Left ventricle myocardium superior (tissue), 1 donor: Measurements from ENCODE around the gene TMEM117. TPM values are rescaled to one million over a fixed set of nuclear protein-coding genes. Genes with fewer than 3 reads are reported as not detected.
"Not testable (repeated sequence)": the region's sequence is repeated elsewhere in the genome, so short reads cannot be mapped to it uniquely, and the experiment has no call there.

Experiments used
- ATAC-seq: fragments of 200-7000 bp; cut with Tn5 transposase; one replicate; pipeline ENCODE4 v1.9.1; 2020; ENCODE audit warnings: mild to moderate bottlenecking, moderate library complexity
- DNase-seq: peaks from one replicate; pipeline ENCODE4 v3.0.0-alpha.2; 2020
- intact Hi-C: fragments of 100-400 bp; cut with micrococcal nuclease; formaldehyde crosslinking; loops from one replicate; pipeline ENCODE4 v1.11.0; 2022
- total RNA-seq: library from RNA; stranded (reverse); fragmentation: NEBNext Ultra II Directional; extraction: Animal tissue kit (Norgen Biotek cat#: 25700); gene quantifications from one replicate; pipeline ENCODE4 v1.2.1, GENCODE V29; 2021
- donor health status: DM: no; HTN: yes; CAD: no; lungs with severe emphysema.

The TMEM117 gene
- total RNA-seq, 1 donor from 2014 or later: 7.1 TPM

DNA sequence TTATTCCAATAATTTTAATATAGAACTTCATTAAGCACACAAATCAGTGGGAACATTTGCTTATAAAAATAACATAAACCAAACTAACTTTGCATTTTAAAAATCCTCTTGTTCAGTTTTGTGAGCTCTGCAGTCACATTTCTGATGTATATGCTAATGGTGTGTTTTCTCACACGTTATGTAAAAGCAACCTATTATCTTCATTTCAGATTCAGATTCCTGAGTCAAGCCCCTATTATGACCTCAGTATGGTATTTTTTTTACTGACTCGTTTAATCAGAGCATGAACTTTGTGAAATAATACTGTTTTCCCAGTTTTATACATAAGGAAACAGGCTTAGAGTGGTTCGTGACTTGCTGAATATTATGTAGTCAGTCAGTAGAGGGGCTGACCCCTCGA is 394.0 kb downstream of the TMEM117 start:
- ATAC-seq: no peak
- DNase-seq: no peak
- intact Hi-C loops: no loop called here

DNA sequence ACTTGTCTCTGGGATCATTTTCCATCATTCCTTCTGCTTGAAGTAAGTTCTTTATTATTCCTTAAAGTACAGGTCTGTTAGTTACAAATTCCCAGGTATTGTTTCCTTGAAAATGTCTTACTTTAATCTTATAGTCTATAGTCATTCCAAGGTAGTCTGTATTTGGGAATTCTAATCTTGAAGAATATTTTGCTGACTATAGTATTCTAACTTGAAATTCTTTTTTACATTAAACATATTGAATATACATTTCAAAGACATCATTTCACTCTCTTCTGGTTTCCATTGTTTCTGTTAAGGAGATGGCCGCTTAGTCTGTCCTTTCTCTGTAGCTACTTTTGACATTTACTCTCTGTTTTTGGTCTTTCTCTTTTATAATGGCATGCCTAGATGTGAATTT is 399.8 kb downstream of the TMEM117 start:
- intact Hi-C loops: no loop called here
- DNase-seq: no peak
- no peak for ATAC-seq

DNA sequence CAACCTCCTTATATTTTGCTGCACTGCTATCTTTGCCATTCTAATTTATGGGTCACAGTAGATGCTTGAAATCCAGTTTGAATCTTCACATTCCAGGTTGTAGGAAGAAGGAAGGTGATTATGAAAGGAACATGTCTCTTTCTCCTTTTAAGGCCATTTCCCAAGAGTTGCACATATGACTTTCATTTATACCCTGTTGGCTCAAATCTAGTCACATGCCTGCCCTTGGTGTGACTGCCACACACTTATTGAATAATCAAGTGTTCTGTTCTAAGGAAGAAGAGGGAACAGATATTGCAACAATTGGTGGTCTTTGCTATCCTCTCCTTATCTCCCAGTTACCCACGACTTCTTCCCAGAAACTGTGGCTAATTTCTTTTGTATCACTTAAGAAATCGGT is 404.3 kb downstream of the TMEM117 start:
- intact Hi-C loops: no loop called here
- no peak for DNase-seq
- no peak for ATAC-seq

DNA sequence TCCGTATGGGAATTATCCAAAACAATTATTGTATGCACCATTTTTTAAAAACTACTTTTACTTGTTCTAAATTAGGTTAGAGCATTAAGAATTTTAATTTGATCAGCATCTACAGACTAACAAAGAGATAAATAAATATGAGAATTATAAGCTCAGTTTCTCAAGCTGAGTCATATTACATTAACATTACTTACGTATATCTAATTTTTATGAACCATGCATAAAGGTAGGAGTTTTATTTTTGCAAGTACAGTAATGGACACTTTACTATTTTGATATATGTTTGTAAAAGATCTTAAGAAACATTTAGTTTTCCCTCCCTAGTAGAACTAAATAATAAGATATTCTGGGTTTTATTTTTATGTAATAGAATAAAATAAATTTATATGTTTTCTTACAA is 410.1 kb downstream of the TMEM117 start:
- intact Hi-C loops: no loop called here
- no peak for DNase-seq
- no peak for ATAC-seq

DNA sequence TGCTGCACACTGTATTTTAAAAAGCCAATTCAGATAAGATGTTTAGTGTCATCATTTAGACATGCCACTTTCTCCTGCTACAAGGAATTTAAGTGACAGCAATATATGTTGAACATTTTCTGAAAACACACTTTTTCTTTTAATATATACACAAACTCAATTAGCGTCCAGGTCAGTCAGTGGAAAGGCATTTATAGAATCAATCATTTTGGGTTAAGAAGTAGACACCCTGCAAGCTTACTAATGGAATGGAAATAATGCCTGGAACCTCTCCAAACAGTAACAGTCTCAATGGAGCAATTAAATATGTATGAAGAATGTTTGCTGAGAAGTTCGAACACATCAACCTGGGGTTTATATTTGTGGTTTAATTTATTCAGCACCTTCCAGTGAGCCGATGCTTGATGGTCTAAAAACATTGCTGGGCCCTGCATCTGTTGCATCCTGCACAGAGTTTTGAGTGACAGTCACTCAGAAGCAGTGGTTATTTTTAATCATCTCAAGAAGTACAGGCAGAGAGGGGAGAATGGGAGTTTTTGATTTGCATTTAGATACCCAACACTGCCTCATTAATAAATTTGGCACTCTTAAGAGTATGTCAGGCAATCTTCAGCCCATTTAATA is 410.7 kb downstream of the TMEM117 start:
- DNase-seq (no peak), ATAC-seq (no peak)
- intact Hi-C loops: no loop called here

DNA sequence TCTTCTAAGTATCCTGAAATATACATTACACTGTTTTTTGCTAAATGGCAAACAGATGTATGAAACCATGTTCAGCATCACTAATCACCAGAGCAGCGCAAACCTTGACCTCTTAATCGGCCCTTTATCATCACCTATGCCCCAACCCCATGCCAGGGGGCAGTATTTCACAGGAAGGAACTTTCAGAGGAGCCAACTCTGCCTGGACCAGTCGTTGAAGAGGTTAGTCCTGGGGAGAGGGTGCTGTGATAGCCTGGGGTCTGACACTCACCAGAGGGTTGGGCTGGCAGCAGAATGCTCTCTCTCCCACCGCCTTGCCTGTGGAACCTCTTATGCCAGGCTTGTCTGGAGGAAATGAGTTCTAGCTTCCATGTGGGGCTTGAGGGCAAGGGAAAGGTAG is 411.7 kb downstream of the TMEM117 start:
- no peak for ATAC-seq
- DNase-seq: no peak
- intact Hi-C loops: no loop called here

DNA sequence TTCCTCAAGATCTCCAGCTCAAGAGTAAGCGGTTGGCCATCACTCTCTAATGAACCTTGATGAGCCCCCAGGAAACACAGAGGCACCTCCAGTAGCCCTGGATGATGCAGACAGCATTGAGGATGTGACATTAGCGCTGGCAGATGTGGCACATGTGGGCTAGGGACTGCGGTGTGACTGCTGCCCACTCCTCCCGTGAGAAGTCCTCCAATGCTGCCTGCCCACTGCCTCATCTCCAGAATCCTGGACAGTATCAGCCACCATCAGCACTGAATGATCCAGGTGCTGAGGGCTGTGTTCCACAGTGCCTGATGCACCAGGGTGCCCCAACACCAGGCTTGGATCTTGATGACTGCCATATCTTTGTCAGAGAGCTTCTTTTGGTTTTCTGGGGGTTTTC is 412.6 kb downstream of the TMEM117 start:
- intact Hi-C loops: no loop called here
- DNase-seq (no peak), ATAC-seq (no peak)

DNA sequence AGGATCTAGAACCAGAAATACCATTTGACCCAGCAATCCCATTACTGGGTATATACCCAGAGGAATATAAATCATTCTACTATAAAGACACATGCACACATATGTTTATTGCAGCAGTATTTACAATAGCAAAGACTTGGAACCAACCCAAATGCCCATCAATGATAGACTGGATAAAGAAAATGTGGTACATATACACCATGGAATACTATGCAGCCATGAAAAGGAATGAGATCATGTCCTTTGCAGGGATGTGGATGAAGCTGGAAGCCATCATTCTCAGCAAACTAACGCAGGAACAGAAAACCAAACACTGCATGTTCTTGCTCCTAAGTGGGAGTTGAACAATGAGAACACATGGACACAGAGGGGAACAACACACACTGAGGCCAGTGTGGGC is 414.6 kb downstream of the TMEM117 start:
- intact Hi-C loops, DNase-seq, ATAC-seq: not testable (repeated sequence)

DNA sequence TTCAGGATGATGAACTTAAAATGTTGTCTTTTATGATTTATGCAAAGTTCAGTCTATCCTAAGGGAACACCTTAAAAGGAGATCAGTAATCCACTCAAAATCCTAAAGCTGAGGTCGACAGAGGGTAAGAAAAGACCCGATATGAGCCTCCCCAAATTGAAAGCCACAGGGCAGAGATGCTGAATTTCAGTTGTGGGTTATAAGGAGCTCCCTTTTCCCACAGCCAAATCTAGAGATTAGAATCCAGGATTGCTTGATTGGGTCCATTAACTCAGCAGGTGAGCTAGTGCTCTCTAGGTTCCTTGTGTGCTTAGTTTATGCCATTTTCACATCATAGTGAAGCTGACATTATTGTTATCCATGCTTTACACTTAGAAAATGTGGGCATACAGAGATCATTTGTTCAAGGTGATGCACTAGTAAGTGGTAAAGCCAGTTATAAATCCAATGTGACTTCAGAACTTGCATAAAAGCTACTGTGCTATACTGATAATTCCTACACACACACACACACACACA is 417.5 kb downstream of the TMEM117 start:
- no peak for DNase-seq
- no peak for ATAC-seq
- intact Hi-C loops: no loop called here

DNA sequence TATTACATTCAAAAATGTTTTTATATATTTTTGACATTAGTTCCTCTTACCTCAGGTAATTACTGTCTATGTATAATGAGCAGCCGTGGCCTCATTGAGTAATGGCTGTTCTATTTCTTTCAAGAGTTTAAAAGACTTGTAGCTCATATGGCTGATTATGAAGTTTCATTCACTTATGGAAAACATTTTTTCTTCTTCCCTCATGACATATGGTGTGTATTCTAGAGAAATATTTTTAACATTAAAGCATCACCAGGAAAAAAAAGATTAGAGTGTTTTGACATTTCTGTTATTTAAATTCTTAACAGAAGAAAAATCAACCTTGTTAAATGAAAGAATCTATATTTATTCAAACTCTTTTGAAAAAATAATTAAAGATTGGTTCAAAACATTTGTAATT is 422.4 kb downstream of the TMEM117 start:
- DNase-seq: no peak
- ATAC-seq: no peak
- intact Hi-C loops: no loop called here

DNA sequence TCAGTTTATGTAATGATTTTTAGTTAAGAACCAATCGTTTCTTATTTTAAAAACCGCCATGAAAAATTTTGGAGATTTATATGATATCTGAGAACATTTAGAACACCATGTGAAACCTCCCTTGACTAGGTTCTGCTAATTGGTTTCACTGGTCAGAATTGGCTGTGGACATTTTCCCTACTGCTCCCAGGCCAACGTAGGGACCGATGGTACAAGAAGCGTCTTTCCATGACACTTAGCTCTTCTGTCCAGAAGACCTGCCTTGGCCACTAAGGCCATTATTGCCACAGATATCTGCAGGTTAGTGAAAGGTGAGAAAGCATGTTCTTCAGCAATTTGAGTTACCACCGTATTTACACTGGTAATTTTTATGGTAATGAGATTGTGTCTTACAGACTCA is 424.0 kb downstream of the TMEM117 start:
- no peak for ATAC-seq
- DNase-seq: no peak
- intact Hi-C loops: no loop called here

DNA sequence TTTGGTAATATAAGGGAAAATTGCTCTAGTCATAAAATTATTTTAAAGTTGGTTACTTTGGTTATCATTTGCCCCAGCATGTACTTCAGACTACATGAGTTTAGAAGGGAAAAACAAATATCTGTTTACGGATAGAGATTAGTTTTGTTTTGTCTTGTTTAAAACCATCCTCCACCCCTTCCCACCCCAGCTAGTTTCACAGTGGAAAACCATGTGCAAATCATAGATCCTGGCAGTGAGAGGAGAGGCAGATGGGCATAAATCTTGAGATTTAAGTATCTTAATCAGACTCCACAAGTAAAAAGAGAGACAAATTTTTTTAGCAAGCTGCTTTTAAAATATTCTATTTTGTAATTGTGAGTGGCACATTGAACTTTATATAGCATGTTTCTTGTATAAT is 424.7 kb downstream of the TMEM117 start:
- DNase-seq (no peak), ATAC-seq (no peak)
- intact Hi-C loops: no loop called here

DNA sequence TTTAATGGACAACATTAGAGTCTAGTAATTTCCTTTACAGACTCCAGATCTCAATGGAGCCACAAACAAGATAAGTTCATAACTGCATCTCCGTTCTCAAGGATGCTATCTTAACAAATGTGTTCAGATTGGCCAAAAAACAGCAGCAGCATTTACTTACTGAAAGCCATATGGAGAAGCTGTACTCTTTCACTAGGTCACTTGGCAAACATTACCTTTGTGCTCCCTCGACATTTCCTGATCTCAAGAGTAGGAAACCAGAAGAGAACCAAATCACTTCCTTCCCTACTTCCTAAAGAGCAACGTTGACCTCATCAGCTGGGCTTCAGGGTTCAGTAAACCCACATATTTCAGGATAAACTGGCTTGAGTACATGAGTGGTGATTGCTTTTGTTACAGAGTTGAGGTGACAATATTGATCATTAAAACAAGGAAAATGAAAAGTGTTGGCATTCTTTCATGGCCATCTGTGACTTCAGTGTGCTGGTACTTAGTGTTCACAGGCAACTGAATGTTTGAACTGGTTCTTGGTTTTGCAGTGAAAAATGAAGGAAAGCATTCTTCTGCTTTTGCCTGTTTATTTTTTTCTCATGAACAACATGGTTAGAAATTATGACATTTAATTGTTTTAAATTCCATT is 449.6 kb downstream of the TMEM117 start:
- DNase-seq (no peak), ATAC-seq (no peak)
- intact Hi-C loops: no loop called here

DNA sequence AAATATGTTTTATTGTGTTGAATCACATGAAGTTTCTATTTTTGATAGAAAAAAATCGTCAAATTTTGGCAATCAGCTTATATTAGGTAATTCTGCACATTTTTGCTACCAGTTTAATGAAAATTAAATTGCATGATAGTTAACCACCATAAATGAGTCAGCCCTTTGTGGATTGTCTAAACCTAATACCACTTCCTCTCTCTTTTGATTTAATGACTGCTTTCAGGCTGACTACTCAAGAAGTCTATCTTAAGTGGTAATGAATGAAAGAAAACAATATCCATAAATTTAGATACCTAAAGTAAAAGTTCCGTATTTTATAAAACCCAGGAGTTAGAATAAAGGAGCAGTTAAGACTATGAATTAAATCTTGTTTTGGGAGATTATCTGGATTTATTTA is 450.5 kb downstream of the TMEM117 start:
- intact Hi-C loops: no loop called here
- no peak for DNase-seq
- no peak for ATAC-seq

DNA sequence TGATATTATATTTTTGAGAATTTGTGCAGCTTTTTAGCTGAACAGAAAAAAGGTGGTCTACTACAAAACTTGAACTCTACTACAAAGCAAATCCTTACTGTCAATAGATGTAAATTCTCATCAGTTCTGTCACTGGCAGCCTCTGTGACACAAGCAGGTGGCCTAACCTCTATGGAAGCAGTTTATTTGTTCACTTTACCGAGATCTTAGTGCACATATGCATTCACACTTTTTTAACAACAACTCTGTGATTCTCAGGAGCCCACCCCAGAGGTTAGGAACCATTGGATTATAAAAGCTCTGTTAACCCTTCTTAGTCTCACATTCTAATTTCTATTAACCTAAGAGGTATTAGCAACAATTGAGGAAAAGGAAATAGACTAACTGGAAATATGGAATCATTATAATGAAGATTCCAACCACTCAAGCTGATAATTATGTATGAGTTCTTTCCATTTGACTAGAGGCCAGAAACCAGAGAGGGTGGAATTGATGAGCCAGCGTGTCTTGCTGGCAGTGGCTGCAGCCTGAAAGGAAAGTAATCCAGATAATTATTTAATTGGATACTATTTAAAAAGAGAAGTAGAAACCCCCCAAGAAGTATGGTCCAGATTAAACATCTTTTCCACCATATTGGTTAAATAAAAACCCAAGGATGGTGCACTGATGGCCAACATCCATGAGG is 451.1 kb downstream of the TMEM117 start:
- ATAC-seq (no peak), DNase-seq (no peak)
- intact Hi-C loops: no loop called here

DNA sequence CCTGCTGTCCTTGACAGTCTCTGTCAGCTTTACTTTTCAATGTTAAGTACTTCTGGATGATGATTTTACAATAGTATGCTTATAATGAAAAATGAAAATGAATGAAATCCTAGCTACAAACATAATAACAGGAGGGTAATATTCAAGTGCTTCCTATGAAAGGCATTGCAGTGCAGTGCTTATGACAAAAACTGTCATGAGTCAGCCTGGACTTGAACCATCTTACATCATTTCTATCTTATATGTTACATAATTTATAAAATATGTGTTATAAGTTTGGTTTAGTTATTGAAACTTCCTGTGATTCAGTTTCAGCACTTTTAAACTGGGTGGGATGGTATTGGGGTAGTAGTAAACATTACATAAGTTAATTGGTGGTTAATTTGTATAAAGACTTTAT is 451.7 kb downstream of the TMEM117 start:
- no peak for DNase-seq
- ATAC-seq: no peak
- intact Hi-C loops: no loop called here

DNA sequence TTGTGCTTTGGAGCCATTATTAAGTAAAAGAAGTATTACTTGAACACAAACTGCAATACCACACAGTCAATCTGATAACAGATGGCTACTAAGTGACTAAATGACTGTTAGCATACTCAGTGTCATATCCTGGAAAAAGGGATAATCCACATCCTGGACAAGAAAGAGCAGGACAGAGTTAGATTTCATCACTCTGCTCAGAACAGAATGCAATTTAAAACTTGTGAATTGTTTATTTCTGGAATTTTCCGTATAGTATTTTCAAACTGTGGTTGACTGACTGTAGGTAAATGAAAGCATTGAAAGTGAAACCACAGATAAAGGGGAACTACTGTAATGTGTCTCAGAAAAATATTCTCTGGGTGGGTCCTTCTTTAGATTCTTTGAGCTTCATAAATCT is 458.8 kb downstream of the TMEM117 start:
- ATAC-seq (no peak), DNase-seq (no peak)
- intact Hi-C loops: no loop called here

DNA sequence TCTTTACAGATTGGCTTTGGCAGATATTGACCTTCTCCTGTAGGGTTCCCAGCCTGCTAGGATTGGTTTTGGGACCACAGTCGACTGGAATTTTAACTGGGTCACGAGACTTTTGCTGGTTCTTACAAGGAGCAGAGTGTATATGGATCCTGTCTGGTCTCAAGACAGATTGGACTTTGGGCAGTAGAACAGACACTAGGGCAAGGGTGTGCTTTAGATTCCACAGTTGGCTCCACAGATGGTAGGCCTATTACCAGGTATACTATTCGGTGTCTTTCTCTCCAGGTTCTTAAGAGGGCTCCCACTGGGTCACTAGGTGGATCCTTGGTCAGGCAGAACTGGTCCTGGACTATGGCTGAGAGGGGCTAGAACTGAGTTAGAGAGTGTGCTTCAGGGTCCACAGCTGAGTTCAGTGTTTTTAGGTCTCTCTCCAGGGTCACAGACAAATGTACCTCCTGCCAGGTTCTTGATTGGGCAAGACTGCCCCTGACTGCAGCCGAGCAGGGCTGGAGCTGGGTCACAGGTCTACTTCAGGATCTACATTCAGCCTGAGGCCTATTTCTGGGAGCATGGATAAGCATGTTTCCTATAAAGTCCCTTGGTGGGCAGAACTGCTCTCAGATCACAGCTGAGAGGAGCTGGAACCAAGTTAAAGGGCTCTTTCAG is 460.2 kb downstream of the TMEM117 start:
- DNase-seq: no peak
- no peak for ATAC-seq
- intact Hi-C loops: no loop called here

DNA sequence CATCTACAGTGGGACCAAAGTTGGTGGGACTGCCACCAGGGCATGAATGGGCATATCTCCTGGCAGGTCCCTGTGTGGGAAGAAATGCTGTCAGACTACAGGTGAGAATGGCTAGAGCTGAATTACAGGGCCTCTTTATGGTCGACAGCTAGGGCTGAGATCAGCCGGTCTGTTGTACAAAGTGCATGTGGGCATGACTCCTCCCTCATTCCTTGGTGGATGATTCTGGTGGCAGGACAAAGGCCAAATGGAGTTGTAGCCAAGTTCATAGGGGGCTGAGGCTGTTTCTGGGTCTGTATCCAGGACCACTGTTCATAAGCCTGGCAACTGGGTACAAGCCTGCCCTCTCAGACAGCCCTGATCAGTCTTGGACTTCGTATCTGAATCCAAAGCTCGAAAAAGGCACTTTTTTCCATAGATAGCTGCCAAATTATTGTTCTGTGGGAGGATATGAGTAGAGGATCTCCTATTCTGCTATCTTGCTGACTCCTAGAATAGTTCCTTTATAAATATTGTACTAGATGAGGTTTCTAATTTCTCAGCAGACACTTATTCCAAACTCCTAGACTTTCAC is 460.8 kb downstream of the TMEM117 start:
- intact Hi-C loops: no loop called here

DNA sequence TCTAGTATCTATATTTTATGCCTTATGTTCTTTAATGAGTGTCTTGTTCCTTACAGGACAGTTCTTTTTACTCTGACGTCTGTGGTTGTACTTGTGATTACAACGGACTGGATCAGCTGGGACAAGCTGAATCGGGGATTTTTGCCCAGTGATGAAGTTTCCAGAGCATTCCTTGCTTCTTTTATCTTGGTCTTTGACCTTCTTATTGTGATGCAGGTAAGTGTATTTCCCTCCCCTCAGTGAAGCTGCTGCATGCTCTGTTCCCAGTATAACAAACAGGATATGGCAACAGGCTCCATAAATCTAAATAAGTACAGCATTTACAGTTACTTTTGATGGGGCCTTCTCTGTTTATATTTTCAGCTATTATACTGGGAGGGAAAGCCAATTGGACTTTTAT is 463.6 kb downstream of the TMEM117 start:
- intact Hi-C loops: no loop called here
- ATAC-seq (no peak), DNase-seq (no peak)

More for the DNA sequence above, 460.8 kb downstream of the TMEM117 start:
- DNase-seq: no peak
- ATAC-seq: no peak
